Amygdala (tissue), 56 donors: Measurements from ENCODE around the gene SELENOW.
"Not testable (repeated sequence)": the region's sequence is repeated elsewhere in the genome, so short reads cannot be mapped to it uniquely, and the experiment has no call there.

ENCODE experiments used
- DNase-seq, 56 donors: peaks; one replicate each; lab custom pipeline; 2025; lab: John Stamatoyannopoulos, UW

Gene SELENOW

DNA sequence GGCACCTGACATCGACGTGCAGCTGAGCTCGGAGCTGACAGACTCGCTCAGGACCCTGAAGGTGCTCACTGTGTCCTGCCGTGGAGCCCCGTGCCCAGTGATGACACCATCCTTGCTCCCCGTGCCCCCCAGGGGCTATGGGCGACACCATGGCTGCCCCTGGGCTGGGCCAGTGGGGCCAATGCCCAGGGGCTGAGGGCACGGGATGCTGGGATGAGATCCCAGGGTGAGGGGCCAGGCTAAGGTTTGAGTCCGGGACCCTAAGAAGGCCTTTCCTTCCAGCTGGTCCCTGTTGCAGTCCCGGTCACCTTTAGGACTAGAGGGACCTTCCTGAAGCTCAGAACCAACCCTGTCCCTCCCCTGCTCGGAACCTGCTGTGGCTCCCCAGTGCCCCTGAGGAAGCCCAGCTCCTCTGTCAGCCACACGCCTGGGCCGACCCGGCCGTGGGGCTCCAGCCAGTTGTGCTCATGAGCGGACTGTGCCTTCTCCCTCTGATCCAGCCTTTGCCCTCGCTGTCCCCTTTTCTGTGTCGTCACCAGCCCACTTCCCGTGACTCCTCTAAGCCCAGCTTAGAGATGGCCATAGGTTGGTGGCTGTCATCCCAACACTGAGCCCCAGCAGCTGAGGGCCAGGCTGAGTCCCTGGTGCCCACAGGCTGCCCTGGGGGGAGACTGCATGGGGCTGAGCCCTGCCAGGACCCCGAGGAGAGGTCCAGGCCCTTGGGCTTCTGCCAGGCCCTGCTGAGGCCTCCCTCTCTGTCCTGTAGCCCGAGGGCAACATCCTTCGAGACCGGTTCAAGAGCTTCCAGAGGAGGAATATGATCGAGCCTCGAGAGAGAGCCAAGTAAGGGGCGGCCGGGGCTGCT is 22.5 kb upstream of the SELENOW start:
- DNase-seq, result no peak

DNA sequence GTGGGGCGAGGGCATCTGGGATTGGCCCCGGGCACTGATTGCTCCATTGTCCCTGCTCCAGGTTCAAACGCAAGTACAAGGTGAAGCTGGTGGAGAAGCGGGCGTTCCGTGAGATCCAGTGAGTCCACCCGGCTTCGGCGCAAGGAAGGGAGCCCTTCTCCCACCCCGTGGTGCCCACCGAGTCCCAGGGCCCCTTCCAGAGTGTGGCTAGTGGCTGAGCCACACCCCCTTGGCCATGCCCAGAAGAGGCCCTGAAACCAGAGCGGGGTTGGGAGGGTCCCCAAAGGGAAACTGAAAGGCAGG is 21.9 kb upstream of the SELENOW start:
- no peak for DNase-seq

DNA sequence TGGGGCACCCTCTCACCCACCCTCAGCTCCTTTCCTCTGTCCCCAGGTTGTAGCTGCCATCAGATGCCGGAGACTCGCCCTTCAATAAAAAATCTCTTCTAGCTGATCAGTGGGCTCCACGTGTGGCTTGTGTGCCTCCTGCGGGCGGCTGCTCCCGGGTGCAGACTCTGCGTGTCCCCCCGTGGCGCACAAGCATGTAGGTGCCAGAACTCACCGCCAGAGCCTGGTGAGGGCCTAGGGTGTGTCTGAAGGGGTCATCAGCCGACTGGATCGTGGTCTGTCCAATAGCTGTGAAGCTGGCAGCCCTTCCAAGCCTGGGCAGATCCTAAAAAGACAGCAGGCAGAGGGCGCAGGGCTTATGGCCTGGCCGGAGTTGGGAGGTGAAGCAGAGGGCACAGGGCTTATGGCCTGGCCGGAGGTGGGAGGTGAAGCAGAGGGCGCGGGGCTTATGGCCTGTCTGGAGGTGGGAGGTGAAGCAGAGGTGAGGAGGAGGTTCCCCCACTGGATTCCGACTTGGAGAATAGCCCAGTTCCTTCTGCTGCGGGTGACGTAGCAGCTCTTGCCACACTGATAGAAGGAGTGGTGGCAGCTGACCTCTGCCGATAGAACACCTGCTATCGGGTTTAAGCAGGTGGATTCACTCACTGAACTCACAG is 21.4 kb upstream of the SELENOW start:
- no peak for DNase-seq

DNA sequence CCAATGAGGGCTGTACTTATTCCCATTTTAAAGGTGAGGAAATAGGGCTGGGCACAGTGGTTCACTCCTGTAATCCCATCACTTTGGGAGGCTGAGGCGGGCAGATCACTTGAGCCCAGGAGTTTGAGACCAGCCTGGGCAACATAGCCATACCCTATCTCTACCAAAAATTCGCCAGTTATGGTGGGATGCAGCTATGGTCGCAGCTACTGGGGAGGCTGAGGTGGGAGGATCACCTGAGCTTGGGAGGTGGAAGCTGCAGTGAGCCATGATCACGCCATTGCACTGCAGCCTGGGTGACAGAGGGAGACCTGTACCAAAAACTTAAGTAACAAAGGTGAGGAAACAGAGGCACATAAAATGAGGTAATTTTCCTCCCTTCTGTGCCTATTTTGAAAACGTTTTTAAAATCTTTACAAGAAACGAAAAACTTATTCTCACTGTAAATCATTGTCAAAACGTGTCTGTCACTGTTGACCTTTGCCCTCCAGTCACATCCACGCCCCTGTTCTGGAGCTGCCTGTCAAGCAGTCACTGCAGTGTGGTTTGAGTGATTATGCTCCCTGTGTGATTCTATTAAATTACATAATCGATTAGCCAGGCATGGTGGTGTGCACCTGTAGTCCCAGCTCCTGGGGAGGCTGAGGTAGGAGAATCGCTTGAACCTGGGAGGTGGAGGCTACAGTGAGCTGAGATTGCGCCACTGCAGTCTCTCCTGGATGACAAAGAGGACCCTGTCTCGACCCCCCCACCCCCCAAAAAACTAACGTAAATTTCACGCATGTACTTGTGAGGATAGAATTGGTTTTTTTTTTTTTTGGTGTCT is 20.7 kb upstream of the SELENOW start:
- DNase-seq, result no peak

DNA sequence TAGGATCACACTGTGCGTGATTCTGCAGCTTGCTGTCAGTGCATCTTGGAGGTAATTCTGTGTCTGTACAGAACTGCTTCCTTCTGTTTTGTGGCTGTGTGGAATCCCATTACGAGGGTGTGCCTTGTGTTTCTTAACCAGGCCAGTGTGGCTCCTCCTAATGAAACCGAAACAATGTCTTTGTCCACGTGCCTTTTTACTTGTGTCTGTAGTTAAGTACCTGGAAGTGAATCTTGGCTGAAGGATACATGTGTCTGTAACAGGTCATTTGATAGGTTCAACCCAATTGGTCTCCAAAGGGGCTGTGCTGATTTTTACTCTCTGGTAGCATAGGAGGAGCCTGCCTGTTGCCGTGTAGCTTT is 20.1 kb upstream of the SELENOW start:
- no peak for DNase-seq

DNA sequence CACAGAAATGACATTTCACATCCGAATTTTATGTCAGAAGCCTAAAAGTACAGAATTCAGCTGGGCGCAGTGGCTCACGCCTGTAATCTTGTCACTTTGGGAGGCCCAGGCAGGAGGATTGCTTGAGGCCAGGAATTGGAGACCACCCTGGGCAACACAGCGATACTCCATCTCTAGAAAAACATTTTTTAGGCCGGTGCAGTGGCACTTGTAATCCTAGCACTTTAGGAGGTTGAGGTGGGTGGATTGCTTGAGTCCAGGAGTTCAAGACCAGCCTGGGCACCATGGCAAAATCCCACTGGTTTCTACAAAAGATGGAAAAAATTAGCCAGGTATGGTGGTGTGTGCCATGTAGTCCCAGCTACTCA is 17.9 kb upstream of the SELENOW start:
- DNase-seq, result no peak

DNA sequence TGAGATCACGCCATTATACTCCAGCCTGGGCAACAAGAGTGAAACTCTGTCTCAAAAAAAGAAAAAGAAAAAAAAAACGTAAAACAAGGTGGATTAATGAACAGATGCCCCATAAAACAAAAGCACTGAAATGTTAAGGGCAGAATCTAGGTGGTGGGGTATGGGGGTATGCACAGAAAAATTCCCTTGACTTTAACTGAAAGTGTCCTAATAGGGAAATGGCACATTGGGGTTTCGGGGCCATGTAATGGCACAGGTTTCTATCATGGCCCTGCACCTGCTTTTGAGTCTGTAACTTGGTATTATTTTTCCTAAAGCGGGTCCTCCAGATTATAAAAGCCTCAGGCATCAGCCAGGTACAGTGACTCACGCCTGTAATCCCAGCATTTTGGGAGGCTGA is 16.9 kb upstream of the SELENOW start:
- DNase-seq, result no peak

DNA sequence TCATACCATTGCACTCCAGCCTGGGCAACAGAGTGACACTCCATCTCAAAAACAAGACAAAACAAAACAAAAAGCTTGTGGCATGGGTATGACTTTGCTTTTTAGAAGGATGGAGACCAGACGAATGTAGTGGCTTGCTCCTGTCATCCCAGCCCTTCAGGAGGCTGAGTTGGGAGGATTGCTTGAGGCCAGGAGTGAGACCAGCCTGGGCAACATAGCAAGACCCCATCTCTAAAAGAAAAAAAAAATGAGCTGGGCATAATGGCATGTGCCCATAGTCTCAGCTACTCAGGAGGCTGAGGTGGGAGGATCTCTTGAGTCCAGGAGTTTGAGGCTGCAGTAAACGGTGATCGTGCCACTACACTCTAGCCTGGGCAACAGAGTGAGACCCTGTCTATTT is 16.4 kb upstream of the SELENOW start:
- DNase-seq, result no peak

DNA sequence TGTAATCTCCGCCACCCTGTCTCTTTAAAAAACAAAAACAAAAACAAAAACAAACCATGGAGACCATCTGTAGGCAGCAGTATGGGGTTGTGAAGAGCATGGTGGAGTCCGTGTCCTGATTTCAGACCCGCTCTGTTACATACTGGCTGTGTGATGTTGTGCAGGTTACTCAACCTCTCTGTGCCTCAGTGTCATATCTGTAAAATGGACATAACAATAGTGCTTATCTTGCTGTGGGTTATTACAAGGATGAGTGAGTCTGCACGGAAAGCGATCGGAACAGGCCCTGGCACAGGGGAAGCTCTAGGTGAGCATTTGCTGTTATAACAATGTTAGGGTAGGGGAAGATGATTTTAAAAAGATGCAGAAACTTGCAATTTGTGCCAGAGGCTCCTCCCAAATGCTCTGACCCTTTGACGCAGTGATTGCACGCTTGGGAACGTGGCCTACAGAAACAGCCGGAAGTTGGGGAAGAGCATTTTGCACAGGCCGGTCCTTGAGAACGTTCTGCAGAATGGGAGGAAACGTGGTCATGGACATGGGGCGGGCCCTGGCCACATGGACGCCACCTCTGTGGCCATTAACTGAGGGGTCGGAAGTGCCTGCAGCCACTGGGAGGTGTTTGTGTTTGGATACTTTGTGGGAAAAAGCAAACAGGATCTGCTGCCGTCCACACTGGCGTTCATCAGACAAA is 15.7 kb upstream of the SELENOW start:
- no peak for DNase-seq

DNA sequence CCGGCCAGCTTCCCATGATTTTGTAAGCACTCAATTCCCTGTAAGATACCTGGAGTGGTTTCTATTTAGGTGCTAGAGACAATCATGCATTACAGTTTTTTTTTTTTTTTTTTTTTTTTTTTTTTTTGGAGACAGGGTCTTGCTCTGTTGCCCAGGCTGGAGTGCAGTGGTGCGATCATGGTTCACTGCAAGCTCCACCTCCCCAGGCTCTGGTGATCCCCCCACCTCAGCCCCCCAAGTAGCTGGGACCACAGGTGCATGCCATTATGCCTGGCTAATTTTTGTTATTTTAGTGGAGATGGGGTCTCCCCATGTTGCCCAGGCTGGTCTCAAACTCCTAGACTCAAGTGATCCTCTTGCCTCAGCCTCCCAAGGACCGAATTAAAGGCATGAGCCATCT is 13.8 kb upstream of the SELENOW start:
- not testable (repeated sequence) for DNase-seq

DNA sequence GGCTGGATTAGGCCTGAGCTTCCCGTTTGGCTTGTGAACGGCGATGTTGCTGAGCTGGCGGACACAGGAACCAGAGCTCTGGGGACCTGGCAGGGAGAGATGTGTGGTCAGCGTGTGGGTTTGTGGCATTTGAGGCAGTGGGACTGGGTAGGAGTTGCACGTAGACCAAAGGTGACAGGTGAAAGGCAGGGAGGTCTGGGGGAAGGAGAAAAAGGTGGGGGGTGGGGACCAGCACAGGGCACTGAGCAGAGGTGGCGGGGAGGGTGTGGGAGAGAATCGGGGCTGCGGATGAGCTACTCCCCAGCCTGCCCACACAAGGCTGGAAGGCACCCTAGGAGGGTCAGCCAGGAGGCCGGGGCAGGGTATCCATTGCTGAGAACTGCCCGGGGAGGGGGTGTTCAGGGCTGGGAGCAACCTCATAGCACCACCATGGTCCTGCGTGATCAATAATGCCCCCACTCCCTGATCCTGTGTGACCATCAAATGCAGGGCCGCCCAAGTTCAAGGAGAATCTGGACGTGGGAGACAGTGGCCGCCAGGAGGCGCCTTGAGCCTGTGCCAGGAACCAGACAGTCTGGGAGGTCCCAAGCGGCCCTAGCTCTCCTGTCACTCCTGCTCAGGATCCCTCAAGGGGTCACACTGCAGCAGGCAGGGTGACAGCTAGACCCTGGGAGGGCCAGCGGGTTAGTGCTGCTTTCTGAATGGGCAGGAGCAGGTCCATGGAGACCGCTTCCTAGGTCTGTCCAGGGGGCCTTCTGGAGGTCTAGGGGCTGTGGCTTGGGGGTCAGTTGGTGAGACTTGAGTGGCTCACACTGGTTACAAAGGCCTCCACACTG is 12.8 kb upstream of the SELENOW start:
- peak in 48 of 56 donors; percentile 4 to 85 (median 43) for DNase-seq

DNA sequence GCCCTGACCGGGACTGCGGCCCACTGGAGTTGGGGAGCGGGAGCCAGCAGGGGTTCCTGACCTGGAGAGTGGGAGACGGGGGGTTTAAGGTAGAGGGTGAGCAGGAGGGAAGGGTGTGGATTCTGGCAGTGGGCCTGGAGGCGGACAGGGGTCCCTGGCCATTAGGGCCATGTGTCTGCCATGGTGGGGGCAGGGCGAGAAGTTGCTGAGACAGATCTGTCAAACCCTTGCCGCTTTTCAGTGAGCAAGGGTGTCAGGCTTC is 12.2 kb upstream of the SELENOW start:
- no peak for DNase-seq

DNA sequence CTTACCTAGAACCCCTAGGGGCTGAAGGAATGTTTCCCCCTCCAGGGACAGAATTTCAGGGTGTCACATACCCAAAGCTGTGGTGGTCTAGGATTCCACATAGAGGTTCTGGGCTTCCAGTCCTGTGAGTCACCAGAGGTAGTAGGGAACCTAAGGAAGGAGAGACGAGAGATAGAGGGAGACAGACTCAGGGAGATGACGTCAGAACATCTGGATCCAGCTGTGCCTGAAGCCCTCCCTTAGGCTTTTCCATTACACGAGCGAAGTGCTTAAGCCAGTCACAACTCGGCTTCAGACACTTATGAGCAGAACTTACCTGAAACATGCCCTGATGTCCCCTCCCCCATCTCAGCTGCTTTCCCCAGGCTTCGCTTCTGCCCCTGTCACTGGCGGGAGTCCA is 11.8 kb upstream of the SELENOW start:
- DNase-seq, result no peak

DNA sequence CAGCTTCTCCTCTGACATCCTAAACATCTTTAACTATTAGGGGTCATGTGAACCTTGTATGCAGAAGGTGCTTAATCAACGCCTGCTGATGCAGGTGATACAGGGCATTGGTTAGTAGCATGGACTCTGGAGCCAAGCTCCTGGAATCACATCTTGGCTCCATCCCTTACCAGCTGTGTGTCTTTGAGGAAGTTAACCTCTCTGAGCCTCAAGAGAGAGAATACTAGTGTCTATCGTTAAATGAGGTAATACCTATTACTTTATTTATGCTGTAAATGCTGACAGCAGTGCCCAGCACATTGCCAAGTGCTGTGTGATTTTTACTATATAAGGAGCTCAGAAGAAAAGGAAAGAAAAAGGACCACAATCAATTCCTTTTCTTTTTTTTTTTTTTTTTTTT is 11.2 kb upstream of the SELENOW start:
- no peak for DNase-seq

DNA sequence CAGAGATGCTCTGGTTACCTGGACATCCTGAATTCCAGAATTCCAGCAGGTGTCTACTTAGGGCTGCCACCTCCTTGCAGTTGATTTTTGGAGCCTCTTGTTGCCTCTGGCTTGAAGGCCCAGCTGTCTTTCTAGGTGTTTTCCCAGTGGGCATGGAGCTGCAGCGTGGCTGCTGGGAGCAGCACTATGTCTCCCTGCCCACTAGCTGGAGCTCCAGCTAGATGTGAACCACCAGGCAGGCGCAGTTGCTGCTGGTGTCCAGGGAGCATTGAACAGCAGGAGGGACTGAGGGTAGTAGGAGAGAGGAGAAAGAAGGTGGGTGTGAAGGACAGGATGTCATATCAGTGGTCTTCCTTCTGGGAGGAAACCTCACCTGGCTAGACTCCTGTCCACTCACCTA is 9.9 kb upstream of the SELENOW start:
- DNase-seq, result no peak

DNA sequence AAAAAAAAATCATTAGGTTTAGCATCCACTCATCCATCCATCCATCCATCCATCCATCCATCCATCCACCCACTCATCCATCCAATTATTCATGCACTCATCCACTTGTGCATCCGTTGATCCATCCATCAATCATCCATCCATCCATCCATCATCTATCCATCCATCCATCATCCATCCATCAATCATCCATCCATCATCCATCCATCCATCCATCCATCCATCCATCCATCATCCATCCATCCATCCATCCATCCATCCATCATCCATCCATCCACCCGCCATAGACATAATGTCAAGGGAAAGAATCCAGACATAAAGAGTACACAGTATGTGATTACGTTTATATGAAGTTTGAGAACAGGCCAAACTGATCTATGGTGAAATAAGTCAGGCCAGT is 9.0 kb upstream of the SELENOW start:
- DNase-seq, result no peak

DNA sequence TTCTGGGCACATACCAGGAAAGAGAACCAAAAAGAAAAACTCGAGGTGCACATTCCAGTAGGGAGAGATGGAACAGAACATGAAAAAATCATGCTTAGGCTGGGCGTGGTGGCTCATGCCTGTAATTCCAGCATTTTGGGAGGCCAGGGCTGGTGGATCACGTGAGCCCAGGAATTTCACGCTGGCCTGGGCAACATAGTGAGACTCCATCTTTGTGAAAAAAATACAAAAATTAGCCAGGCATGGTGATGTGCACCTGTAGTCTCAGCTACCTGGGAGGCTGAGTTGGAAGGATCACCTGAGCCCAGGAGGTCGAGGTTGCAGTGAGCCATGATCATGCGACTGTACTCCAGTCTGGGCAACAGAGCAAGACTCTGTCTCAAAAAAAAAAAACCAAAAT is 7.2 kb upstream of the SELENOW start:
- not testable (repeated sequence) for DNase-seq

DNA sequence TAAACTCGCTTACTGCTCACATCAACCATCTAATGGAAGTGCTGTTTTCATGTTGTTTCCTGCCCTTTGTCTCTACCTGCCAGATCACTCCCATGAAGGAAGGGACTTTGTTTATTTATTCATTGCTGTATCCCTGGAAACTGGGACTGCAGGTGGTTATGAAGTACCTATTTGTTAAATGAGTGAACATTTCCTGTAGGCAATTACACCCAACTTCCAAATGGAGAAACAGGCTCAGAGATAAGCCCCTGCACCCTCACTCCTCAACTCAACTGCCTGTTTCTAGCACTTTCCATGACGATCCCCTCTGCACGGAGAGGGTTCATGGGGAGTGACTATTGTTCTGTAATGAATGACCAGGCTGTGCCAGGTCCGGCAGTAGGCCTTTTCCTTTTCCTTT is 1.9 kb upstream of the SELENOW start:
- peak in 3 of 56 donors; percentile 15 to 29 (median 16) for DNase-seq

DNA sequence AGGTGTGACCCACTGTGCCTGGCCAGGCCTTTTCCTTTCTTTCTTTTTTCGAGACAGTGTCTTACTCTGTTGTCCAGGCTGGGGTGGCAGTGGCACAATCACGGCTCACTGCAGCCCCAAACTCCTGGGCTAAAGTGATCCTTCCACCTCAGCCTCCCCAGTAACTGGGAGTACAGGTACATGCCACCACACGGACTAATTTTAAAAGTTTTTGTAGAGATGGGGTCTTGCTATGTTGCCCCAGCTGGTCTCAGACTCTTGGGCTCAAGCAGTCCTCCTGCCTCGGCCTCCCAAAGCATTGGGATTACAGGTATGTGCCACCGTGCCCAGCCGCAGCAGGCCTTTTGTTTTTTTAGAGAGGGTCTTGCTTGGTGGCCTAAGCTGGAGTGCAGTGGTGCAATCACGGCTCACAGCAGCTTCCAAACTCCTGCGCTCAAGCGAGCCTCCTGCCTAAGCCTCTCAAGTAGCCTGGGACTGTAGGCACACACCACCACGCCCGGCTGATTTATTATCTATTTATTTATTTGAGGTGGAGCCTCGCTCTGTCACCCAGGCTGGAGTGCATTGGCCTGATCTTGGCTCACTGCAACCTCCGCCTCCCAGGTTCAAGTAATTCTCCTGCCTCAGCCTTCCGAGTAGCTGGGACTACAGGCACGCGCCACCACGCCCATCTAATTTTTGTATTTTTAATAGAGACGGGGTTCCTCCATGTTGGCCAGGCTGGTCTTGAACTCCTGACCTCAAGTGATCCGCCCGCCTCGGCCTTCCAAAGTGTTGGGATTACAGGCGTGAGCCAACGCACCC is 1.1 kb upstream of the SELENOW start:
- not testable (repeated sequence) for DNase-seq

DNA sequence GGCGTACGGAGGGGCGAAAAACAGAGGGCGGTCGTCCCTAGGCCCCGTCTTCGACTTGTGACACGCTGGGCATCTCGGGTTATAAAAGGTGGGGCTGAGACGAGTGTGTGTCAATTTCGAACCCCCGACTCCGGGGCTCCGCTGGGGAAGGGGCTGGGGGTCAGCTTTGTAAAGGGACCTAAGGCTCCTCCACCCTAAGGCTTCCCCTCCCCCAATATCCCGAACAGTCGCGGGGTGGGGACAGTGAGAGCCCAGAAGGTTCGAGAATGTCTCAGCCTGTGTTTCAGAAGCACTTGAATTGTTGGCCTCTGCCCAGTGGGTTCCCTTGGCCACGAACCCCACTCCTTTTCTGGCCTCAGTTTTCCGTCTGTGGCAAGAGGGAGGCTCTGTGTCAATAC is 450 bp downstream of the SELENOW start:
- peak in 43 of 56 donors; percentile 11 to 73 (median 40) for DNase-seq
